Prostate gland (tissue), 2 donors: ENCODE results near the gene PPP4R4.

Source experiments
- POLR2AphosphoS5 ChIP-seq: sonication (generic); formaldehyde crosslinking; IDR thresholded peaks from one replicate; pipeline ENCODE4 v1.6.1; 2017; ENCODE audit warnings: antibody characterized with exemption
- TF ChIP-seq, protein P1 (sequence below), 4 experiments: fragments of 200-600 bp in 2 of 4; fragments of 450-650 bp in 2 of 4; sonication (generic) in 2 of 4; IDR thresholded peaks; 1 replicate in 3 of 4; 2 replicates in 1 of 4; pipeline ENCODE4 v1.5.1; 2016 to 2019; ENCODE audit warnings: antibody characterized with exemption in 4 of 4, mild to moderate bottlenecking in 2 of 4, moderate library complexity in 2 of 4

DNA sequence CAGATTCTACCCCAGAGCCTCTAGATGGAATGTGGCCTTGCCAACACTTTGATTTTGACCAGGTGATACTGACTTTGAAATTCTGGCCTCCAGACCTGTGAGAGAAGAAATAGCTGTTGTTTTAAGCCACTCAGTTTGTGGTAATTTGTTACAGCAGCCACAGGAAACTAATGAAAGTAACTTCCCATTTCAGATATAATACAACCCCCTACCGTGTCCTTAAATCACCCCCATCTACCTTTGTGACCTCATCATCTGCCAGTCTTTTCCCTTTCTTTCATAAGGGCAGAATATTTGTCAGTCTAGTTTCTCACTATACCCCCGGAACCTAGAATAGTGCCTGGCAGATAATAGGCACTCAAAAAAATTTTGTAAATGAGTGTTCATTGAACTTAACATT is 39.6 kb downstream of the PPP4R4 start:
- TF ChIP-seq, protein P1, sequence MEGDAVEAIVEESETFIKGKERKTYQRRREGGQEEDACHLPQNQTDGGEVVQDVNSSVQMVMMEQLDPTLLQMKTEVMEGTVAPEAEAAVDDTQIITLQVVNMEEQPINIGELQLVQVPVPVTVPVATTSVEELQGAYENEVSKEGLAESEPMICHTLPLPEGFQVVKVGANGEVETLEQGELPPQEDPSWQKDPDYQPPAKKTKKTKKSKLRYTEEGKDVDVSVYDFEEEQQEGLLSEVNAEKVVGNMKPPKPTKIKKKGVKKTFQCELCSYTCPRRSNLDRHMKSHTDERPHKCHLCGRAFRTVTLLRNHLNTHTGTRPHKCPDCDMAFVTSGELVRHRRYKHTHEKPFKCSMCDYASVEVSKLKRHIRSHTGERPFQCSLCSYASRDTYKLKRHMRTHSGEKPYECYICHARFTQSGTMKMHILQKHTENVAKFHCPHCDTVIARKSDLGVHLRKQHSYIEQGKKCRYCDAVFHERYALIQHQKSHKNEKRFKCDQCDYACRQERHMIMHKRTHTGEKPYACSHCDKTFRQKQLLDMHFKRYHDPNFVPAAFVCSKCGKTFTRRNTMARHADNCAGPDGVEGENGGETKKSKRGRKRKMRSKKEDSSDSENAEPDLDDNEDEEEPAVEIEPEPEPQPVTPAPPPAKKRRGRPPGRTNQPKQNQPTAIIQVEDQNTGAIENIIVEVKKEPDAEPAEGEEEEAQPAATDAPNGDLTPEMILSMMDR (IDR thresholded peaks at IDR 0.05), result no peak
- no peak for TF ChIP-seq POLR2AphosphoS5
